Measurements from ENCODE around the gene MYRIP. TPM values are rescaled to one million over a fixed set of nuclear protein-coding genes. Genes with fewer than 3 reads are reported as not detected.

Gene MYRIP
- total RNA-seq, 1 donor from 2014 or later = not detected

GRCh38 chr3:40086890-40087883 lies 277.8 kb downstream of the MYRIP start:
- H3K36me3 Mint-ChIP-seq (ENCODE audit: low read depth) = no peaks in the 10 kb centered on the region
- no peak for DNase-seq
- no peak overlapping the region for H3K4me3 Mint-ChIP-seq
- intact Hi-C loops (cut with micrococcal nuclease) = no loop called here
- no peaks in the 10 kb centered on the region for H3K9me3 Mint-ChIP-seq
- H3K27me3 Mint-ChIP-seq = no peaks in the 10 kb centered on the region
- H3K27ac Mint-ChIP-seq = no peak overlapping the region
- no peaks in the 10 kb centered on the region for H3K4me1 Mint-ChIP-seq

- intact Hi-C loops (cut with micrococcal nuclease) = no loop called here
- Mint-ChIP-seq H3K4me1 (no peaks in the 10 kb centered on the region), H3K9me3 (no peaks in the 10 kb centered on the region), H3K36me3 (ENCODE audit: low read depth) (no peaks in the 10 kb centered on the region), H3K27me3 (no peaks in the 10 kb centered on the region), H3K27ac (no peak overlapping the region), H3K4me3 (no peak overlapping the region)
- no peak for DNase-seq
Observed at GRCh38 chr3:40088527-40089170, 279.2 kb downstream of the MYRIP start.

GRCh38 chr3:40096661-40097111 lies 287.3 kb downstream of the MYRIP start:
- Mint-ChIP-seq H3K4me1 (no peaks in the 10 kb centered on the region), H3K4me3 (no peak overlapping the region), H3K9me3 (no peaks in the 10 kb centered on the region), H3K36me3 (ENCODE audit: low read depth) (no peaks in the 10 kb centered on the region), H3K27me3 (no peaks in the 10 kb centered on the region), H3K27ac (no peak overlapping the region)
- intact Hi-C loops (cut with micrococcal nuclease) = no loop called here
- no peak for DNase-seq

GRCh38 chr3:40097131-40098117 lies 288.0 kb downstream of the MYRIP start:
- DNase-seq = no peak
- intact Hi-C loops (cut with micrococcal nuclease) = no loop called here
- Mint-ChIP-seq H3K4me1 (no peaks in the 10 kb centered on the region), H3K27ac (no peak overlapping the region), H3K36me3 (ENCODE audit: low read depth) (no peaks in the 10 kb centered on the region), H3K4me3 (no peak overlapping the region), H3K27me3 (no peaks in the 10 kb centered on the region), H3K9me3 (no peaks in the 10 kb centered on the region)

GRCh38 chr3:40098261-40098759 lies 288.9 kb downstream of the MYRIP start:
- intact Hi-C loops (cut with micrococcal nuclease) = no loop called here
- H3K9me3 Mint-ChIP-seq = no peaks in the 10 kb centered on the region
- H3K27ac Mint-ChIP-seq = no peak overlapping the region
- H3K27me3 Mint-ChIP-seq = peaks cover 3% of the 10 kb centered on the region
- H3K36me3 Mint-ChIP-seq (ENCODE audit: low read depth) = no peaks in the 10 kb centered on the region
- no peak overlapping the region for H3K4me3 Mint-ChIP-seq
- H3K4me1 Mint-ChIP-seq = no peaks in the 10 kb centered on the region
- DNase-seq = no peak

GRCh38 chr3:40099871-40100270 lies 290.5 kb downstream of the MYRIP start:
- H3K4me3 Mint-ChIP-seq = no peak overlapping the region
- H3K27me3 Mint-ChIP-seq = peaks cover 3% of the 10 kb centered on the region
- no peak for DNase-seq
- H3K36me3 Mint-ChIP-seq (ENCODE audit: low read depth) = no peaks in the 10 kb centered on the region
- H3K27ac Mint-ChIP-seq = no peak overlapping the region
- H3K4me1 Mint-ChIP-seq = no peaks in the 10 kb centered on the region
- no peaks in the 10 kb centered on the region for H3K9me3 Mint-ChIP-seq
- intact Hi-C loops (cut with micrococcal nuclease) = no loop called here

- no peaks in the 10 kb centered on the region for H3K36me3 Mint-ChIP-seq (ENCODE audit: low read depth)
- H3K9me3 Mint-ChIP-seq = no peaks in the 10 kb centered on the region
- no peak overlapping the region for H3K4me3 Mint-ChIP-seq
- no peaks in the 10 kb centered on the region for H3K4me1 Mint-ChIP-seq
- intact Hi-C loops (cut with micrococcal nuclease) = no loop called here
- H3K27me3 Mint-ChIP-seq = peaks cover 3% of the 10 kb centered on the region
- DNase-seq = no peak
- H3K27ac Mint-ChIP-seq = no peak overlapping the region
Observed at GRCh38 chr3:40102182-40102581, 292.8 kb downstream of the MYRIP start.

GRCh38 chr3:40103829-40104228 lies 294.4 kb downstream of the MYRIP start:
- Mint-ChIP-seq H3K4me1 (no peaks in the 10 kb centered on the region), H3K27ac (no peak overlapping the region), H3K36me3 (ENCODE audit: low read depth) (no peaks in the 10 kb centered on the region), H3K9me3 (no peaks in the 10 kb centered on the region), H3K27me3 (peaks cover 3% of the 10 kb centered on the region), H3K4me3 (no peak overlapping the region)
- intact Hi-C loops (cut with micrococcal nuclease) = no loop called here
- DNase-seq = no peak

GRCh38 chr3:40104441-40104840 lies 295.0 kb downstream of the MYRIP start:
- intact Hi-C loops (cut with micrococcal nuclease) = no loop called here
- no peak overlapping the region for H3K4me3 Mint-ChIP-seq

GRCh38 chr3:40108643-40109042 lies 299.2 kb downstream of the MYRIP start:
- Mint-ChIP-seq H3K27ac (no peak overlapping the region), H3K4me1 (no peaks in the 10 kb centered on the region), H3K9me3 (no peaks in the 10 kb centered on the region), H3K4me3 (no peak overlapping the region), H3K27me3 (no peaks in the 10 kb centered on the region), H3K36me3 (ENCODE audit: low read depth) (no peaks in the 10 kb centered on the region)
- DNase-seq = no peak
- intact Hi-C loops (cut with micrococcal nuclease) = no loop called here

More at GRCh38 chr3:40104441-40104840, 295.0 kb downstream of the MYRIP start:
- Mint-ChIP-seq H3K9me3 (no peaks in the 10 kb centered on the region), H3K4me1 (no peaks in the 10 kb centered on the region), H3K36me3 (ENCODE audit: low read depth) (no peaks in the 10 kb centered on the region), H3K27me3 (peaks cover 3% of the 10 kb centered on the region), H3K27ac (no peak overlapping the region)
- DNase-seq = no peak

GRCh38 chr3:40109641-40110490 lies 300.5 kb downstream of the MYRIP start:
- no peaks in the 10 kb centered on the region for H3K9me3 Mint-ChIP-seq
- H3K36me3 Mint-ChIP-seq (ENCODE audit: low read depth) = no peaks in the 10 kb centered on the region
- no peaks in the 10 kb centered on the region for H3K4me1 Mint-ChIP-seq
- H3K27me3 Mint-ChIP-seq = no peaks in the 10 kb centered on the region
- H3K4me3 Mint-ChIP-seq = no peak overlapping the region
- DNase-seq = no peak
- no peak overlapping the region for H3K27ac Mint-ChIP-seq
- intact Hi-C loops (cut with micrococcal nuclease) = no loop called here

- Mint-ChIP-seq H3K27me3 (peaks cover 7% of the 10 kb centered on the region), H3K4me3 (no peak overlapping the region), H3K4me1 (no peaks in the 10 kb centered on the region), H3K27ac (no peak overlapping the region), H3K9me3 (no peaks in the 10 kb centered on the region), H3K36me3 (ENCODE audit: low read depth) (no peaks in the 10 kb centered on the region)
- intact Hi-C loops (cut with micrococcal nuclease) = no loop called here
- no peak for DNase-seq
Observed at GRCh38 chr3:40116478-40117177, 307.2 kb downstream of the MYRIP start.

All from activated CD4-positive, alpha-beta T cell treated with anti-CD3 and anti-CD28 coated beads, Interleukin-2, amount 10 ng/mL, durations not matched to agents 24 days and 14 days (primary cell).